D721Med (cell line): ENCODE data around the gene DRG2.

Experiments
- DNase-seq: peaks from one replicate; pipeline ENCODE4 v3.0.0; 2011; ENCODE audit warnings: low spot score; ENCODE audit not compliant: insufficient read length
- FAIRE-seq: peaks from 2 replicates; lab custom pipeline; 2011; peaks lifted over from hg19 to GRCh38; lab: Jason Lieb, UNC
- TF ChIP-seq, protein P1 (sequence below): IDR thresholded peaks from 2 replicates; pipeline ENCODE4 v1.5.1; 2012; ENCODE audit warnings: mild to moderate bottlenecking, control low read depth; ENCODE audit not compliant: insufficient read depth; ENCODE audit errors: missing control alignments

DRG2 gene

DNA sequence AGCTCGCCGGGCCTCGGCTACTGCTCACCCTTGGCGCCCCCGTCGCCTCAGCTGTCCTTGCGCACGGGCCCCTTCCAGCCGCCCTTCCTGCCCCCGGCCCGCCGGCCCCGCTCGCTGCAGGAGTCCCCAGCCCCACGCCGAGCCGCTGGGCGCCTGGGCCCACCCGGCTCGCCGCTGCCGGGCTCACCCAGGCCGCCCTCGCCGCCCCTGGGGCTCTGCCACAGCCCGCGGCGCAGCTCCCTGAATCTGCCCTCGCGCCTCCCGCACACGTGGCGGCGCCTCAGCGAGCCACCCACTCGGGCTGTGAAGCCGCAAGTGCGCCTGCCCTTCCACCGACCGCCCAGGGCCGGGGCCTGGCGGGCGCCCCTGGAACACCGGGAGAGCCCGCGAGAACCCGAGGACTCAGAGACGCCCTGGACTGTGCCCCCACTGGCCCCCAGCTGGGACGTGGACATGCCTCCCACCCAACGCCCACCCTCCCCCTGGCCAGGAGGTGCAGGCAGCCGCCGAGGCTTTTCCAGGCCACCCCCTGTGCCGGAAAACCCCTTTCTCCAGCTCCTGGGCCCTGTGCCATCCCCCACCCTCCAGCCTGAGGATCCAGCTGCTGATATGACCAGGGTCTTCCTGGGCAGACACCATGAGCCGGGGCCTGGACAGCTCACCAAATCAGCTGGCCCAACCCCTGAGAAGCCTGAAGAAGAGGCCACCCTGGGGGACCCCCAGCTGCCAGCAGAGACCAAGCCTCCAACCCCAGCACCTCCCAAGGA, 33.6 kb downstream of the DRG2 start:
- DNase-seq (no peak), FAIRE-seq (no peak)
- TF ChIP-seq, protein P1, sequence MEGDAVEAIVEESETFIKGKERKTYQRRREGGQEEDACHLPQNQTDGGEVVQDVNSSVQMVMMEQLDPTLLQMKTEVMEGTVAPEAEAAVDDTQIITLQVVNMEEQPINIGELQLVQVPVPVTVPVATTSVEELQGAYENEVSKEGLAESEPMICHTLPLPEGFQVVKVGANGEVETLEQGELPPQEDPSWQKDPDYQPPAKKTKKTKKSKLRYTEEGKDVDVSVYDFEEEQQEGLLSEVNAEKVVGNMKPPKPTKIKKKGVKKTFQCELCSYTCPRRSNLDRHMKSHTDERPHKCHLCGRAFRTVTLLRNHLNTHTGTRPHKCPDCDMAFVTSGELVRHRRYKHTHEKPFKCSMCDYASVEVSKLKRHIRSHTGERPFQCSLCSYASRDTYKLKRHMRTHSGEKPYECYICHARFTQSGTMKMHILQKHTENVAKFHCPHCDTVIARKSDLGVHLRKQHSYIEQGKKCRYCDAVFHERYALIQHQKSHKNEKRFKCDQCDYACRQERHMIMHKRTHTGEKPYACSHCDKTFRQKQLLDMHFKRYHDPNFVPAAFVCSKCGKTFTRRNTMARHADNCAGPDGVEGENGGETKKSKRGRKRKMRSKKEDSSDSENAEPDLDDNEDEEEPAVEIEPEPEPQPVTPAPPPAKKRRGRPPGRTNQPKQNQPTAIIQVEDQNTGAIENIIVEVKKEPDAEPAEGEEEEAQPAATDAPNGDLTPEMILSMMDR, result no peak

DNA sequence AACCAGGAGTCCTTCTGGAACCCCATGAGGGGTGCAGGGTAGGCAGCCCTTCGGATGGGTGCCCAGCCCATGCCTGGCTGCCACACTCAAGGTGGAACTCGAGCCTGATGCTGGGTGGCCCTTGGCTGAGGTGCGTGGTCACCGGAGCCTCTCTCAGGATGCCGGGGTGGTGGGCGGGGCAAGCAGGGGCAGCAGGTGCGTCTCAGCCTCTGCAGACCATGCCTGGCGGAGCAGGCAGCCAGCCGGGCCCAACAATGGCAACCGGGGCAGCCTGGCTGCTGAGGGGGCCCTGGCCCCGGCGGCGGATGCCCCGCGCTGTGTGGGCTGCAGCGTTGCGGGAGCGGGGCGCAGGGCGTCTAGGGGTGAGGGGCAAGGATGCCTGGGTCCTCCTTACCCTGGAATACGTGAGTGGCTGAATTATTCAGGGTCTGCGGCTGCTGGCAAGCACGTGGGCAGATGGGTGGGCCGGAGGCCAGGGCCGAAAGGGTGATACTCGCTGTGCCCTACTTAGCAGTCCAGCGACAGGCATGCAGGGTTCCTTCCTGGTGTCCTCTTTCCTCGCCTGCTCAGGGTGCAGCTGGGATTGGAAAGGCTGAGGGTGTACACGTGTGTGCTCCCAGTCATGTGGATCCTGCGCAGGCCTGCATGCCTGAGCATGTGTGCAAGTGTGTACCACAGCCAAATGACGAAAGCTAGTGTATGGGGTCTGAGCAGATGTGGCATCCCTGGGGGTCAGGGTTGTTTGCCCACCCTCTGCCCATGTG, 35.4 kb downstream of the DRG2 start:
- TF ChIP-seq, protein P1, result no peak
- DNase-seq (no peak), FAIRE-seq (no peak)

DNA sequence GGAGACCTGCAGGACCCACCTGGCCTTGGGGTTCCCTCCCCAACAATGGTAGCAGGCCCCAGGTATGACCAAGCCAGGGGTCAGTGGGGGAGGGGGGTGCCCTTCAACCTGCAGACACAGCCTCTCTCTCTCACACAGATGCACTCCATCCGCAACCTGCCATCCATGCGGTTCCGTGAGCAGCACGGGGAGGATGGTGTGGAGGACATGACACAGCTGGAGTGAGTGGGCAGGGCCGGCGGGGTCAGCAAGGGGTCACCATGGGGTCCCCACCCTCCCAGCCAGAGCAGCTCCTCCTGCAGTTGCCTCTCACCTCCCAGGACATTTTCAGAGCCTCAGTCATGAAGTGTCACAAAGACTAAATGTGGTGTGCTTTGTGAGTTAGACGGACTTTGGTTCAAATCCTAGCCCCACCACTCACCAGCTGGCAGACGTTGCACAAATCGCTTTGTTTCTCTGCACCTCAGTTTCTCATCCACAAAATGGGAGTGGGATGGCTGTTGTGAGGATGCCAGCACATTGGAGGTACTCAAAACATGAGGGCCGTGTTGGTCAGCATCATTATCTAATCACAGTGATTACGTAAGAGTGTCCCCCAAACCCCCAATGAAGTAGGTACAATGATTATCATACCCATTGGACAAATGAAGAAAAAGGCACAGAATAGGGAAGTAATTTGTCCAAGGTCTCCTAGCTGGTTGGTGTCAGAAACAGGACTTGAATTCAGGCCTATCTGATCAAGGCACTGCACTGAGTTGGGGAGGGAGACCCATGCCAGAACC, 36.8 kb downstream of the DRG2 start:
- TF ChIP-seq, protein P1, result no peak
- FAIRE-seq (no peak), DNase-seq (no peak)

DNA sequence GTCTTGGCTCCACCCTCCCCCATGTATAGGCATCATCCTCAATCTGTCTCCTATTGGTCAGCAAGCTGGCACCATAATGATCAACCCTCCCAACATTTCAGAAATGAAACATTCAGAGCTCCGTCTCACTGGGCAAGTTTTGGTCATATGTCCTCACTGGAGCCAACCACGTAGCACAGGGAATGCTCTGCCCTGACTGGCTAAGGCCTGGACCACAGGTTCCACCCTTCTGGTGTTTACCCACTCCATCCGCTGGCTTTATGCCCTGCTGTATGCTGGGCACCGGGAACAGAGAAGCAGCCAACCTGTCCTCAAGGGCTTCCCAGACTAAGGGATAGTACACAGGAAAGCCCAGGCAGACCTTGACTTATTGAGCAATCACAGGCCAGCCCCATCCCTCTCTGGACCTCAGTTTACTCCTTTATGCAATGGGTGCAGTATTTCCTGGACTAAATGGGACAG, 41.3 kb downstream of the DRG2 start:
- DNase-seq, result no peak
- TF ChIP-seq, protein P1, result no peak
- FAIRE-seq, result no peak

DNA sequence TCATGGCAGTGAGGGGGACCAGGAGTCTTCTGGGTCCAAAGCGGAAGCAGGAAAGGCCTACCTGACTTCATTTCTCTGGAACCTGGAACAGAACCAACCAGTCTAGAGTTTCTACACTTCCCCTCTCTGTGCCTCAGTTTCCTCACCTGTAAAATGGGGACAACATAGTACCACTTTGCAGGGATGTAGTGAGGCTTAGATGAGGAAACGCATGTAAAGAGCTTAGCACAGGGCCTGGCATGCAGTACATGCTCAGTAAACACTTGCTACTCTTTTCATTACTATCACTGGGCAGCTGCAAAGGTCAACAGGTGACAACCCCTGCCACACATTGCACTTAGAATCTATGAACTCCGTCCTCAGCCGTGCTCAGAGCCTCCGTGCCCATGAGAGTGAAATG, 45.0 kb downstream of the DRG2 start:
- no peak for FAIRE-seq

DNA sequence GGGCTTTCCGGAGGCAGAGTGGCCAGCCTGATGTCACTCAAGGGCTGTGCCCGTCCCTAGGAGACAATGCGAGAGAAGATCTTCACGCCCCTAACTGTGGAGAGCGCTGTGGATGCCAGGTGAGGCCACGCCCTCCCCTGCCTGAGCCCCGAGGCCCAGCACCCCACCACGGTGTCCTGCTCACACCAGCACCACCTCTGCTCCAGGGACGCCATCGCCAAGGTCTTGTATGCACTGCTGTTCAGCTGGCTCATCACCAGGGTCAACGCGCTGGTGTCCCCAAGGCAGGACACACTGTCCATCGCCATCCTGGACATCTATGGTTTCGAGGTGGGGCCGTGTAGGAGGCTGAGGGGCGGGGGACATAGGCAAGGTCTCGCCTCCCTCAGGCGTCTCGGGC, 48.6 kb downstream of the DRG2 start:
- no peak for DNase-seq
- TF ChIP-seq, protein P1, result no peak
- FAIRE-seq, result no peak

More for the DNA sequence above, 45.0 kb downstream of the DRG2 start:
- no peak for DNase-seq
- TF ChIP-seq, protein P1, result no peak
